ENCODE results near the gene UFD1.

Gene UFD1

DNA sequence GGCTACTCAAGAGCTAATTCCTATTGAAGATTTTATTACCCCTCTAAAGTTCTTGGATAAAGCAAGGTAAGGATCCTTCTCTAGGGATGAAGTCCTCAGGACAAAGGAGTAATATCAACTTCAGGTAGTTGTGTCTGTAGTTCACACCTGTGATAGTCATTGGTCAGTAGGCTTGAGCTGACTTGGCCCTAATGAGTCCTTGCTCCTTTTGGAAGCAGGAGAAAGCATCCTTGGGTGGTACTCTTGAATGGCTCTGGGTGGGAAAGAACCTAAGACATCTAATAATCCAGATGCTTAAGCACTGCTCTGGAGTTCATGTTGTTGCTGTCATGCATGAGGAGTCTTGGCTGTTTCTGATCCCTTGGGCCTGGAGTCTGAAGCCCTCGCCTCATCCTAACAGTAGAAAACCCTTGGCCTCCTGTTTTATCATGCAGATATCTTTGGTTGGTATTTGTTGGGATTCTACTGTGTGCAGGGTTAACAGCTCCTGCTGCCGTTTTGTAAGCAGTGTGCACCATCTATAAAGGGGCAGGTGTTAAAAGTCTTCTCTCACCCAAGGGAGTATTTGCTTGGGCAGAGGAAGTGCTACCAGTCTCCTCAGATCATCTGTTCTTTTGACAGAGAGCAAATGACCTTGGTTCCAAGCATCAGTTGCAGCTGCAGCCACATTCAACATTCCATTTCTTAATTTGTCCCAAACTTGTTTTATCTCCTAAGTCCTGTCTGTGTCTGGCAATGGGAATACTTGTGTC, 44.0 kb downstream of the UFD1 start:
- DNase-seq (ENCODE audit: insufficient read length, low spot score) (no peak), FAIRE-seq (no peak)
- TF ChIP-seq POLR2A (IDR thresholded peaks at IDR 0.05; ENCODE audit: low read depth, low read length) = no peak

GRCh38 chr22:19434401-19434800, 44.6 kb downstream of the UFD1 start:
- FAIRE-seq (no peak), DNase-seq (ENCODE audit: insufficient read length, low spot score) (no peak)
- TF ChIP-seq POLR2A (IDR thresholded peaks at IDR 0.05; ENCODE audit: low read depth, low read length) = no peak

GRCh38 chr22:19432133-19432851, 46.7 kb downstream of the UFD1 start, which contains the start of gene MRPL40:
Gene MRPL40, plus strand, starts transcription at chr22:19432545. Its CDS starts 10 bp downstream, at chr22:19432555.
- TF ChIP-seq POLR2A (IDR thresholded peaks at IDR 0.05; ENCODE audit: low read depth, low read length) = peak; percentile 78
- DNase-seq (ENCODE audit: insufficient read length, low spot score) = peak; percentile 68
- FAIRE-seq = peak; percentile 53

- peak; percentile 47 for DNase-seq (ENCODE audit: insufficient read length, low spot score)
- FAIRE-seq = no peak
- peak; percentile 51 for TF ChIP-seq POLR2A (IDR thresholded peaks at IDR 0.05; ENCODE audit: low read depth, low read length)
Measured at GRCh38 chr22:19431649-19432132, 47.3 kb downstream of the UFD1 start, which contains the start of gene HIRA. Gene HIRA, minus strand, starts transcription at chr22:19431733. Its CDS starts 257 bp downstream, at chr22:19431476.

DNA sequence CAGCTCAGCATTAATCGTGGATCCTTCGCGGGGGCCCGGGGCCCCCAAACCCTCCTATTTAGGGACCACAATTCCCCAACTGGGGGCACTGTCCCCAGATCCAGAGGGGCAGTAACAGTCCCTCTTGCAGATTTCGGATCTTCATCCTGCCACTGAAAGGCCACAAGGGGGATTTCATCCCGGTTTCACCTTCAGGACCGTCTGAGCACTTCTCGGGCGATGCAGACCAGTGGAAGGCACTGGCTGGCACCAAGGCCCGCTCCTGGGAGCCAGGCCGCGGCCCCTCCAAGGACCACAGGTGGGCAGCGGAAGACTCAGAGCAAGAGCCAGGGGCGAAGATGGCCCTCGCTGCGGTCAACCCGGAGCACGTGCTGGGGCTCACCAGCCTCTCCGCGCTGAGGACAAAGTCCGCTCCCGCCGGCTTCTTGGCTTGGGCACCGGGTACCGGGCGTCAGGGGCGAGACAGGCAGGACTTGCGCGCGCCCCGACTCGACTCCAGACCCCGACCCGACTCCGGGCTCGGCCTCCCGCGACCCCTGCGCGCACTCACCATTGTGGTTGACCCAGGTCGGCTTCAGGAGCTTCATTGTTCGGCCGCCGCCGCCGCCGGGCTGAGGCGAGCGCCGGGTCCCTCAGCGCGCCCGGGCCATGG, 48.0 kb downstream of the UFD1 start:
- no peak for TF ChIP-seq POLR2A (IDR thresholded peaks at IDR 0.05; ENCODE audit: low read depth, low read length)
- no peak for DNase-seq (ENCODE audit: insufficient read length, low spot score)
- no peak for FAIRE-seq

- no peak for TF ChIP-seq POLR2A (IDR thresholded peaks at IDR 0.05; ENCODE audit: low read depth, low read length)
- DNase-seq (ENCODE audit: insufficient read length, low spot score) = peak; percentile 25
- no peak for FAIRE-seq
Measured at GRCh38 chr22:19429950-19430889, 48.8 kb downstream of the UFD1 start.

- FAIRE-seq = no peak
- DNase-seq (ENCODE audit: insufficient read length, low spot score) = no peak
- no peak for TF ChIP-seq POLR2A (IDR thresholded peaks at IDR 0.05; ENCODE audit: low read depth, low read length)
Measured at GRCh38 chr22:19424186-19424500, 54.9 kb downstream of the UFD1 start.

GRCh38 chr22:19422440-19423301, 56.3 kb downstream of the UFD1 start:
- no peak for FAIRE-seq
- no peak for DNase-seq (ENCODE audit: insufficient read length, low spot score)
- TF ChIP-seq POLR2A (IDR thresholded peaks at IDR 0.05; ENCODE audit: low read depth, low read length) = no peak

DNA sequence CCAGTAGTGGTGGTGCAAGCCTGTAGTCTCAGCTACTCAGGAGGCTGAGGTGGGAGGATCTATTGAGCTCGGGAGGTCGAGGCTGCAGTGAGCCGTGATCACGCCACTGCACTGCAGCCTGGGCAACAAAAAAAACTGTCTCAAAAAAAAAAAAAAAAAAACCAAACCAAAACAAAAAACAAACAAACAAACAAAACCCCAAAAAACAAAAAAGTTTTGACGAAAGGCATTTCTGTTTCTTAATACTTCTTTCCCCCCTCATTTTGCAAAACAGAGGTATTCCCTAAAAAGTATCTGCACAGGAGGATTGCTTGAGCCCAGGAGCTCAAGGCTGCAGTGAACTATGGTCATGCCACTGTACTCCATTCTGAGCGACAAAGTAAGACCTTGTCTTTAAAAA, 58.7 kb downstream of the UFD1 start:
- no peak for FAIRE-seq
- no peak for DNase-seq (ENCODE audit: insufficient read length, low spot score)
- no peak for TF ChIP-seq POLR2A (IDR thresholded peaks at IDR 0.05; ENCODE audit: low read depth, low read length)

DNA sequence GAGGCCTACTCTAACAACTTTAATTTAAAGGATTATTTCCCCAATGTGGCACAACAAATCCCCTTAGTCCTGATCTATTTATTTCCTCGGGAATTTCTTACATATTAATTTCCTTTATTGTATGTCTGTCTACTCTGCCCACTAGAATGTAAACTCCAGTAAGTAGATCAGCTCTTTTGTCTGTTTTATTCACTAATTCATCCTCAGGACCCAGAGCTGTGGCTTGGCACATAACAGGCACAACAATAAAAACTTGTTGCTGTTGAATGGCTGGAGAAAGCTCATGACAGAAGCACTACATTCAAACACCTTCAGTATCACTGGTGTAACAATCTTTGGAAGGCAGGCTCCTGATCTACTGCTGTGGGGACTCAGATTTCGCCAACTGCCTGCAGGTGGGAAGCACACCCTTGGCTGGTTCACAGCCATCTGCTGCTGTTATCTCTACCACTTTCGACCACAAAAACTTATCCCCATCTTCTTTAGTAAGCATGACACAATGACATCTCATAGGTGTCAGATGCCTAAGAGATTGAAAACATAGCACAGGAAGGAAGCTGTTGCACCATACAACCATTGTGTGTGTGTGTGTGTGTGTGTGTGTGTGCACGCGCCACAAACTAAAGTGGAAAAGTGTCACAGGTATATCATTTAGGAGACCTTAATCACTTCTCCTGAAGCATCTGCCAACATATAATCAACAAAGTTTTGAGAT, 59.4 kb downstream of the UFD1 start:
- no peak for FAIRE-seq

DNA sequence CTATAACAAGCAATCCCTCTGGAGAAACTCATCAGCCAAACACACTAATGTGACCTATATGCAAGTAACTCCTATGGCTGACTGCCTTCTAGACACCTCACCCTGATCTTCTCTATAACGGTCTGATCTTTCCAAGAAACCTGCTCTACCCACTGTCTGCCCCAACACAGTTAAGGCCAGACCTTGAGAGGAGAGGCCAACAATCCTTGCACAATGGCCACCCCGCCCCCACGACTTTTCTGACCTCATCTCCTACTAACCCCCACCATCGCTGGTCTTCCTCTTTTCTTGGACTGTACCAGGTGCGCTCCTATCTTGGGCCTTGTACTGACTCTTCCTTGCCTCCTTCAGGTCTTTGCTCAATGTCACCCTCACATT, 59.9 kb downstream of the UFD1 start:
- FAIRE-seq = no peak
- no peak for DNase-seq (ENCODE audit: insufficient read length, low spot score)
- no peak for TF ChIP-seq POLR2A (IDR thresholded peaks at IDR 0.05; ENCODE audit: low read depth, low read length)

More for the DNA sequence above, 59.4 kb downstream of the UFD1 start:
- DNase-seq (ENCODE audit: insufficient read length, low spot score) = no peak
- TF ChIP-seq POLR2A (IDR thresholded peaks at IDR 0.05; ENCODE audit: low read depth, low read length) = no peak

DNA sequence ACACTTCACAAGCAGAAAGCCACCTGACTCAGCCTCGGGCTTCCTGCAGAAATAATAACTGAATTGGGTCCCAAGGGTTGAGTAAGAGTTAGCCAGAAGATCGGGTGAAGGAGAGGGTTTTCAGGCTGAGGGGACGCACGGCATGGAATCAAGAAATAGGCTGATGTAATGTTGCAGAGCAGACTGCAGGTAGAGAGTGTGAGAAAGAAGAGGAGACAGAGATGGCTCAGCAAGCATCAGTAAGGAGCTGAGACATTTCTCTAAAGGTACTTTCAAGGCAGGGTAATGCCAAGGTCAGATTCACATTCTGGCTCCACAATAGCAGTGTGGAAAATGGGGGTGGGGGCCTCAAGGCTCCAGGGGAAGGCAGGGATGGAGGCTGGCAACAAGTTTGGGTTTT, 66.1 kb downstream of the UFD1 start:
- DNase-seq (ENCODE audit: insufficient read length, low spot score) = no peak
- no peak for TF ChIP-seq POLR2A (IDR thresholded peaks at IDR 0.05; ENCODE audit: low read depth, low read length)
- FAIRE-seq = no peak

Measured in H54 (cell line).